ENCODE measurements around the gene RAB3D. TPM values are rescaled to one million over a fixed set of nuclear protein-coding genes. Genes with fewer than 3 reads are reported as not detected.

The RAB3D gene
- total and polyA plus RNA-seq, 10 of the 15 experiments (the other 5 are each of a cell fraction or from before 2014, with no cell fraction given): 1.1 to 15.7 (median 6.2) TPM

GRCh38 chr19:11273296-11273695 is 66.2 kb downstream of the RAB3D start:
- ChIA-PET CTCF (interaction anchor here (0.7 kb wide), 1 partner anchor 147 kb away, joined by 3 read pairs; no protein-coding TSS in a partner anchor), RAD21 (ENCODE audit: unreplicated experiment) (no interaction called here), POLR2A (no interaction called here), SMC1A (ENCODE audit: uncharacterized antibody, unreplicated experiment) (no interaction called here)
- Histone ChIP-seq H3K27me3 (replicated peaks in 1 of 2; ENCODE audit: control insufficient read depth in 2 of 2, insufficient read depth in 2 of 2, low read length in 1 of 2) (no peaks in the 10 kb centered on the region), H3K79me2 (ENCODE audit: control insufficient read depth, insufficient read depth, low read length) (no peaks in the 10 kb centered on the region), H3K4me2 (ENCODE audit: control insufficient read depth, insufficient read depth) (no peak overlapping the region), H3K4me1 (ENCODE audit: control insufficient read depth, insufficient read depth, low read length) (no peaks in the 10 kb centered on the region), H3K36me3 (ENCODE audit: control insufficient read depth in 2 of 2, insufficient read depth in 2 of 2, low read length in 1 of 2) (no peaks in the 10 kb centered on the region), H3K27ac (ENCODE audit: control insufficient read depth, insufficient read depth) (no peak overlapping the region), H3K9me3 (replicated peaks; ENCODE audit: control insufficient read depth, insufficient read depth, low read length) (no peaks in the 10 kb centered on the region; the same call in 2 of the 3 replicates), H2AFZ (ENCODE audit: control insufficient read depth, low read depth, low read length) (no peak overlapping the region), H3K9ac (ENCODE audit: control insufficient read depth, insufficient read depth, low read length) (no peak overlapping the region), H4K20me1 (ENCODE audit: control insufficient read depth, insufficient read depth) (no peaks in the 10 kb centered on the region), H3K4me3 (no peak overlapping the region)
- TF ChIP-seq FOXM1 (IDR thresholded peaks at IDR 0.05; ENCODE audit: low read depth, low read length): no peak
- TF ChIP-seq E2F4 (IDR thresholded peaks at IDR 0.05; ENCODE audit: low read depth, low read length): no peak
- TF ChIP-seq FOS (IDR thresholded peaks at IDR 0.05; ENCODE audit: borderline replicate concordance, extremely low read depth, insufficient read length): no peak
- no peak for TF ChIP-seq TCF7 (IDR thresholded peaks at IDR 0.05; ENCODE audit: borderline replicate concordance)
- no peak for TF ChIP-seq SUZ12 (IDR thresholded peaks at IDR 0.05; ENCODE audit: unreplicated experiment)
- no peak for TF ChIP-seq SRF (IDR thresholded peaks at IDR 0.05; ENCODE audit: low read depth in 2 of 2, low read length in 2 of 2)
- TF ChIP-seq ZSCAN29 (IDR thresholded peaks at IDR 0.05): no peak
- TF ChIP-seq RUNX3 (IDR thresholded peaks at IDR 0.05; ENCODE audit: low read length): no peak
- TF ChIP-seq ZNF592 (IDR thresholded peaks at IDR 0.05): no peak
- TF ChIP-seq JUNB (IDR thresholded peaks at IDR 0.05): no peak
- TF ChIP-seq NFIC (IDR thresholded peaks at IDR 0.05; ENCODE audit: low read depth, low read length): no peak
- intact Hi-C loops (cut with micrococcal nuclease; ENCODE audit: unreplicated experiment) (no loop called here), in situ Hi-C loops (cut with MboI) (no loop called here)
- 5% methylated on average over 2 of the region's 2 CpGs for WGBS (ENCODE audit: insufficient coverage, insufficient replicate concordance, low lambda C conversion rate, missing lambda C conversion rate)
- BruUV-seq (replicated peaks): no TSS peak
- no peak for FAIRE-seq
- no peak for DNase-seq (ENCODE audit: low read depth, low spot score)
- ATAC-seq: no peak

Other genes starting within 250 kb of the RAB3D start
Only the 7 nearest of the 19 such genes appear.
- gene DOCK6, start 77.1 kb downstream of the RAB3D start, total RNA-seq (2014; rRNA removed): 5.0 TPM in 2 replicates
- 2.9 and 3.1 TPM in 2 replicates for gene DOCK6, start 77.1 kb downstream of the RAB3D start, total RNA-seq (2014; rRNA removed; fragmentation: Illumina TruSeq; extraction: Trizol)
- gene DOCK6, start 77.1 kb downstream of the RAB3D start, total RNA-seq (2021): 23.2 and 24.8 TPM in 2 replicates
- 3.0 and 5.8 TPM in 2 replicates for gene DOCK6, start 77.1 kb downstream of the RAB3D start, polyA plus RNA-seq (2011; rRNA removed)
- gene DOCK6, start 77.1 kb downstream of the RAB3D start, polyA plus RNA-seq (2014; fragmentation: Illumina TruSeq; extraction: Trizol): 0.84 and 2.8 TPM in 2 replicates
- gene DOCK6, start 77.1 kb downstream of the RAB3D start, polyA plus RNA-seq (2014; fragmentation: Nextera tagmentation; extraction: Ambion mirVana): 1 to 10 TPM in 1 of 2 experiments, under 1 TPM in 1; 0.76 to 1.8 TPM
- 9.4 and 10.4 TPM in 2 replicates for gene DOCK6, start 77.1 kb downstream of the RAB3D start, polyA plus RNA-seq (2014; rRNA removed)
- gene DOCK6, start 77.1 kb downstream of the RAB3D start, polyA plus RNA-seq (2016; fragmentation: Nextera tagmentation; extraction: Ambion mirVana): 1 to 10 TPM; 4.5 to 5.4 TPM
- gene TSPAN16, start 43.5 kb downstream of the RAB3D start, total RNA-seq (2014; rRNA removed): not detected in 2 replicates
- gene TSPAN16, start 43.5 kb downstream of the RAB3D start, total RNA-seq (2014; rRNA removed; fragmentation: Illumina TruSeq; extraction: Trizol): not detected in 2 replicates
- gene TSPAN16, start 43.5 kb downstream of the RAB3D start, total RNA-seq (2021): not detected in 2 replicates
- not detected in 2 replicates for gene TSPAN16, start 43.5 kb downstream of the RAB3D start, polyA plus RNA-seq (2011; rRNA removed)
- gene TSPAN16, start 43.5 kb downstream of the RAB3D start, polyA plus RNA-seq (2014; fragmentation: Illumina TruSeq; extraction: Trizol): not detected in 2 replicates
- not detected for gene TSPAN16, start 43.5 kb downstream of the RAB3D start, polyA plus RNA-seq (2014; fragmentation: Nextera tagmentation; extraction: Ambion mirVana)
- not detected in 2 replicates for gene TSPAN16, start 43.5 kb downstream of the RAB3D start, polyA plus RNA-seq (2014; rRNA removed)
- gene TSPAN16, start 43.5 kb downstream of the RAB3D start, polyA plus RNA-seq (2016; fragmentation: Nextera tagmentation; extraction: Ambion mirVana): not detected
- gene TMEM205, start 6.6 kb upstream of the RAB3D start, total RNA-seq (2014; rRNA removed): 109 and 113 TPM in 2 replicates
- gene TMEM205, start 6.6 kb upstream of the RAB3D start, total RNA-seq (2014; rRNA removed; fragmentation: Illumina TruSeq; extraction: Trizol): 46.8 and 54.5 TPM in 2 replicates
- 67.5 and 75.2 TPM in 2 replicates for gene TMEM205, start 6.6 kb upstream of the RAB3D start, total RNA-seq (2021)
- 48.2 and 86.1 TPM in 2 replicates for gene TMEM205, start 6.6 kb upstream of the RAB3D start, polyA plus RNA-seq (2011; rRNA removed)
- 36.3 and 90.5 TPM in 2 replicates for gene TMEM205, start 6.6 kb upstream of the RAB3D start, polyA plus RNA-seq (2014; fragmentation: Illumina TruSeq; extraction: Trizol)
- 10 to 100 TPM; 27.8 to 39.4 TPM for gene TMEM205, start 6.6 kb upstream of the RAB3D start, polyA plus RNA-seq (2014; fragmentation: Nextera tagmentation; extraction: Ambion mirVana)
- gene TMEM205, start 6.6 kb upstream of the RAB3D start, polyA plus RNA-seq (2014; rRNA removed): 118 and 120 TPM in 2 replicates
- 100 to 1,000 TPM; 133 to 144 TPM for gene TMEM205, start 6.6 kb upstream of the RAB3D start, polyA plus RNA-seq (2016; fragmentation: Nextera tagmentation; extraction: Ambion mirVana)
- gene CCDC159, start 6.9 kb upstream of the RAB3D start, total RNA-seq (2014; rRNA removed): 6.9 and 7.5 TPM in 2 replicates
- gene CCDC159, start 6.9 kb upstream of the RAB3D start, total RNA-seq (2014; rRNA removed; fragmentation: Illumina TruSeq; extraction: Trizol): 8.0 and 9.3 TPM in 2 replicates
- 9.1 and 10.4 TPM in 2 replicates for gene CCDC159, start 6.9 kb upstream of the RAB3D start, total RNA-seq (2021)
- gene CCDC159, start 6.9 kb upstream of the RAB3D start, polyA plus RNA-seq (2011; rRNA removed): 6.6 and 12.9 TPM in 2 replicates
- 6.6 and 12.2 TPM in 2 replicates for gene CCDC159, start 6.9 kb upstream of the RAB3D start, polyA plus RNA-seq (2014; fragmentation: Illumina TruSeq; extraction: Trizol)
- gene CCDC159, start 6.9 kb upstream of the RAB3D start, polyA plus RNA-seq (2014; fragmentation: Nextera tagmentation; extraction: Ambion mirVana): 1 to 10 TPM in 1 of 2 experiments, under 1 TPM in 1; 0.61 to 3.9 TPM
- 14.7 and 17.9 TPM in 2 replicates for gene CCDC159, start 6.9 kb upstream of the RAB3D start, polyA plus RNA-seq (2014; rRNA removed)
- gene CCDC159, start 6.9 kb upstream of the RAB3D start, polyA plus RNA-seq (2016; fragmentation: Nextera tagmentation; extraction: Ambion mirVana): 10 to 100 TPM in 1 of 2 experiments, 1 to 10 TPM in 1; 9.8 to 13.0 TPM
- 0.76 and 0.85 TPM in 2 replicates for gene PLPPR2, start 15.8 kb upstream of the RAB3D start, total RNA-seq (2014; rRNA removed)
- 0.23 and 0.31 TPM in 2 replicates for gene PLPPR2, start 15.8 kb upstream of the RAB3D start, total RNA-seq (2014; rRNA removed; fragmentation: Illumina TruSeq; extraction: Trizol)
- 1.7 and 2.5 TPM in 2 replicates for gene PLPPR2, start 15.8 kb upstream of the RAB3D start, total RNA-seq (2021)
- 0.22 and 0.27 TPM in 2 replicates for gene PLPPR2, start 15.8 kb upstream of the RAB3D start, polyA plus RNA-seq (2011; rRNA removed)
- gene PLPPR2, start 15.8 kb upstream of the RAB3D start, polyA plus RNA-seq (2014; fragmentation: Illumina TruSeq; extraction: Trizol): 0.43 and 0.56 TPM in 2 replicates
- under 1 TPM; 0.09 to 0.21 TPM for gene PLPPR2, start 15.8 kb upstream of the RAB3D start, polyA plus RNA-seq (2014; fragmentation: Nextera tagmentation; extraction: Ambion mirVana)
- 1.8 and 2.8 TPM in 2 replicates for gene PLPPR2, start 15.8 kb upstream of the RAB3D start, polyA plus RNA-seq (2014; rRNA removed)
- gene PLPPR2, start 15.8 kb upstream of the RAB3D start, polyA plus RNA-seq (2016; fragmentation: Nextera tagmentation; extraction: Ambion mirVana): 1 to 10 TPM; 1.5 to 2.1 TPM
- 2.8 and 3.1 TPM in 2 replicates for gene SWSAP1, start 35.0 kb upstream of the RAB3D start, total RNA-seq (2014; rRNA removed)
- 1.5 and 2.1 TPM in 2 replicates for gene SWSAP1, start 35.0 kb upstream of the RAB3D start, total RNA-seq (2014; rRNA removed; fragmentation: Illumina TruSeq; extraction: Trizol)
- gene SWSAP1, start 35.0 kb upstream of the RAB3D start, total RNA-seq (2021): 2.6 and 3.0 TPM in 2 replicates
- gene SWSAP1, start 35.0 kb upstream of the RAB3D start, polyA plus RNA-seq (2011; rRNA removed): 1.2 and 2.3 TPM in 2 replicates
- gene SWSAP1, start 35.0 kb upstream of the RAB3D start, polyA plus RNA-seq (2014; fragmentation: Illumina TruSeq; extraction: Trizol): 0.35 and 1.6 TPM in 2 replicates
- 1 to 10 TPM in 1 of 2 experiments, under 1 TPM in 1; 0.18 to 1.0 TPM for gene SWSAP1, start 35.0 kb upstream of the RAB3D start, polyA plus RNA-seq (2014; fragmentation: Nextera tagmentation; extraction: Ambion mirVana)
- gene SWSAP1, start 35.0 kb upstream of the RAB3D start, polyA plus RNA-seq (2014; rRNA removed): 3.7 and 4.7 TPM in 2 replicates
- gene SWSAP1, start 35.0 kb upstream of the RAB3D start, polyA plus RNA-seq (2016; fragmentation: Nextera tagmentation; extraction: Ambion mirVana): 1 to 10 TPM; 5.3 to 6.5 TPM
- 3.0 and 3.8 TPM in 2 replicates for gene EPOR, start 44.7 kb upstream of the RAB3D start, total RNA-seq (2014; rRNA removed)
- gene EPOR, start 44.7 kb upstream of the RAB3D start, total RNA-seq (2014; rRNA removed; fragmentation: Illumina TruSeq; extraction: Trizol): 1.2 and 1.4 TPM in 2 replicates
- gene EPOR, start 44.7 kb upstream of the RAB3D start, total RNA-seq (2021): 2.9 and 3.3 TPM in 2 replicates
- 1.8 and 2.8 TPM in 2 replicates for gene EPOR, start 44.7 kb upstream of the RAB3D start, polyA plus RNA-seq (2011; rRNA removed)
- gene EPOR, start 44.7 kb upstream of the RAB3D start, polyA plus RNA-seq (2014; fragmentation: Illumina TruSeq; extraction: Trizol): 0.65 and 1.4 TPM in 2 replicates
- gene EPOR, start 44.7 kb upstream of the RAB3D start, polyA plus RNA-seq (2014; fragmentation: Nextera tagmentation; extraction: Ambion mirVana): under 1 TPM; 0.66 to 0.74 TPM
- 4.4 and 6.0 TPM in 2 replicates for gene EPOR, start 44.7 kb upstream of the RAB3D start, polyA plus RNA-seq (2014; rRNA removed)
- gene EPOR, start 44.7 kb upstream of the RAB3D start, polyA plus RNA-seq (2016; fragmentation: Nextera tagmentation; extraction: Ambion mirVana): 10 to 100 TPM in 1 of 2 experiments, 1 to 10 TPM in 1; 6.7 to 10.1 TPM

Data from GM12878 (cell line).